HG03060 (cell line): ENCODE data around the gene NBEA.
"Not testable (repeated sequence)": the region's sequence is repeated elsewhere in the genome, so short reads cannot be mapped to it uniquely, and the experiment has no call there.

Experiments
- ATAC-seq: cut with Tn5 transposase; IDR thresholded peaks from one replicate; pipeline ENCODE4 v1.9.1; 2021; ENCODE audit warnings: low read depth, moderate number of reproducible peaks; ENCODE audit not compliant: unreplicated experiment

NBEA gene

DNA sequence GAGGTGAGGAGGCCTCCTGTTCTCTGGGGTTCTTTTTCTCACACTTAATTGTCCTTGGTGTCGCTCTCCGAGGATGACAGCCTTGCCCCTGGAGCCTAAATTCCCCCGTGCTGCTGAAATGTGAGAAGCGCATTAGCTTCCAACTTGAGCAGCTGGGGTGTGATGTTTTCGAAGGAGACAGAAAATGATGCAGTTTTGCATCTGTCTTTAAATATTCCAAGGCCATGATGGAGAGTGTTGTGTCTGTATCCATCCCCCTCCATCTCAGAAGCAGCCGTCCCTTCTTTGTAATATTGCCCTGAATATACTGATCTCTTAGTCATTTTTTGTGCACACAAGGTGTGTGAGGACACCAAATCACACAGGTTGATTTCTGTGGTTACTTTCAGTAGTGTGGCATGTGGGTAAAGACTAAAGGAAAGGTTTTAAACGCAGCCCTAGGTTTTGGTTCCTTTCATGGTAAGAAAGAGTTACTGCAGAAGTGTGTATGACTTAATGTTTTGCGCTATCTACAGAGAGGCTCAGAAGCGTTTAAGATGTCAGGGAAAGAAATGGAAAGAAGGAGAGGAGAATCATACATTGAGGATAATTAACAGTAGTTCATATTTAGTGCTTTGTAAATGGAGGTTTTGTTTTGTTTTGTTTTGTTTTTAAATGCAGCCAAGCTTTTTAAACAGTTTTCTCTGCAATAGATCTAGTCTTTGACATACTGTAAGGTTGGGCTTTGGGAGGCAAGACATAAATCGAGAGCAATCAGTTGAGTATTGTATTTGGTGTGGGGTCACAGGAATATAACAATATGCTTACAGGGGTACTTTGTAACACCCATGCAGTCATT is 1.6 kb downstream of the NBEA start:
- ATAC-seq = no peak

DNA sequence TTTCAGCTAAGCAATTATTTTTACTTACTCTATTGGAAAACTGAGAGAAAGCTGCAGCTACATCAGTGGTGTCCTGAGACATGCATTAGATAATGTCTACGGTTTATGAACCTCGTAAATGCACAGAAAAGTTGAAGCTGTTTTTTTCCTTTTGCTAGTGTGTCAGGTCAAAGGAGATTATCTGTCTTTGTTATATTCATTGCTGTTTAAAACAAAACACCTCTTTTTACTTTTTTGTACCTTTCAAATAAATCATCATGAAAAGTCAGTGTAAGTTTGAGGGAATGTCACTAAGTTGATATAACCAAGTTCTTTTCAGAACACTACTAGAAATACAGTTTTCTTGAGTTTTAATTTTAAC is 2.2 kb downstream of the NBEA start:
- ATAC-seq = no peak

DNA sequence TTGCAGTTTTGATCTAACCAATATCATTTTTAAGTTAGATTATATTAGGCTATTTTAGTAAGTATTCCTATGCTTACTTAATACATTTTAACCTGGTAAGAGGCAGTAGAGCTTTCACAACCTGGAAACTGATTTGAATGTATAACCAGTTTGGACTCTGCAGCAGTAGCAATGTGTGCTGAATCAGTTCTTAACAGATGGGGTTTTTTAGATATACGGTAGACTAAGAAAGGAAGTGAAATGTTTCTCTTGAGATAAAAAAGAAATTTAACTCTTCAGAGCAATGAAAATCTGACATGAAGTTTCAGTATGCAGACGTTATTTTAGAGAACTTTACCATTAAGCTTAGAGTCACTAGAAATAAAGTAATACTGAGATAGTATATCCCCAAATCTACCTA is 2.7 kb downstream of the NBEA start:
- no peak for ATAC-seq

DNA sequence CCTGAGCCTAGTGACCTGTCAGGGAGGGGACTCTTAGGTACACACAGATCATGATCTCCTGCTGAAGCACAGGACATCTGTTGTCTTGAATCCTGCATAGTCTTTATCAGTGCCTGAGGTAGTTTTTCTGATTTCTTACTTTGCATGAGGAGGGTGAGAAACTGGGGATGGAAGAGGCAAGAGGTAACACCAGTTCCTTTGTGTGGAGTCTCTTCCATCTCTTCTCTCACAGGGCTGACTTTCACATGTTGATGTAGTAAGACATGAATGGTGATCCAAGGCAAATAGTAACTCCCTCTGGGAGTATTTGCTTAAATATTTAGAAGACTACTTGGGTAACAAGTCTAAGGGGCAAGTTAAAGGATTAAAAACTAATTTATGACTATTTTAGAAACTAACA is 9.5 kb downstream of the NBEA start:
- ATAC-seq = no peak

DNA sequence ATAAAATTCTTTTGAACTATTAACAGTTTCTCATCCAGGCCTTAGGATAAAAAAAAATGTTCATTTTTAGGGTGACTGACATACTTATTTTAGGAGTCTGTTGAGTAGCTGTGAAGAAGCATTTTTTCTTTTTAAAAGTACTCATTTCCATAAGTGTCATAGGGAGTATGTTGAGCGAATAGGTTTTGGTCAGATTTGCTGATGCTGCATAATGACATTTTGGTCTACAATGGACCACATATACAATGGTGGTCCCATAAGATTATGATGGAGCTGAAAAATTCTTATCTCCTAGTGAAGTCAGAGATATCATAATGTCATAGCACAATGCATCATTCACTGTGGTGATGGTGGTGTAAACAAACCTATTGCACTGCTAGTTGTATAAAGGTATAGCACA is 17.4 kb downstream of the NBEA start:
- no peak for ATAC-seq

DNA sequence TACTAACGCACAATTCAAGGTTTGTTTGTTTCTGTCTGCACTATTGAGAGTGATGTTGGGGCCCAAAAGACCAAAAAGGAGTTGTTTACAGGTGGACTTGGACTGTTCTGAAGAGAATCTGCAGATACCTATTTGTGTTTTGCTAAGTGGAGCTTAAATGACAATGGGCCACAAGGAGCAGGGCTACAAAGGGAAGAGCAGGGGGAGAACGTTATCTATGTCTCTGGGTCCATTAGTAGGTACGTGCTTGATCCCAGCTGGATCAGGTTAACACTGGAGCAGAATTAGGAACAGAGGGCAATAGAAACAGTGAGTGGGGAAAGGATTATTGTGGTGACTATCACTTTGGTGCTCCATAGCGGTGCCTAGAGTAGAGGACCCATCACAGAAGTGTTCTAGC is 22.5 kb downstream of the NBEA start:
- no peak for ATAC-seq

DNA sequence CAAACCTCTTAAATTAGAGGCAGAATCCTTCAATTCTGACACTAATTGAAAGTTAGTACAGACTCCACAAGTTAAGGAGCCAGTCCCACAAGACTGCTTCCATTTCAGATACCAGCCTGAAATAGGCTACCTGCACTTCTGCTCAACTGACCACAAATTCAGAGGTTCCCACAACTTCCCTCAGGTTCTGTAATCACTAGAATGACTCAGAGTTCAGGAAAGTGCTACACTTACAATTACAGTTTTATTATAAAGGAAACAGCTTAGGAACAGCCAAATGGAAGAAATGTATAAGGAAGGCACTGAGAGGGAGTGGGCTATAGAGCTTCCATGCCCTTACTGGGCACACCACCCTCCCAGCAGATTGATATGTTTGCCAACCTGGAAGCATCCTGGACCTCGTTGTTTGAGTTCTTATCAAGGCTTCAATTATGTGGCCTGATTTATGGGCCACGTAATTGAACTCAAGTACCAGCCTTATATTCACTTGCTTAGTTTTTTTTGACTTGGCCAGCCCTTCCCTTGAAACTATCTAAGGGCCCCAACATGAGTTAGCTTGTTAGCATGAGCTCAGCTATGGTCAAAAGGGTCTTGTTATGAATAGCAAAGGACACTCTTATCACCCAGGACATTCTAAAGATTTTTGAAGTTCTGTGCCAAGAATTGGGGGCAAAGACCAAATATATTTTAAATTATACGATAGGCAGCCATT is 25.9 kb downstream of the NBEA start:
- no peak for ATAC-seq

DNA sequence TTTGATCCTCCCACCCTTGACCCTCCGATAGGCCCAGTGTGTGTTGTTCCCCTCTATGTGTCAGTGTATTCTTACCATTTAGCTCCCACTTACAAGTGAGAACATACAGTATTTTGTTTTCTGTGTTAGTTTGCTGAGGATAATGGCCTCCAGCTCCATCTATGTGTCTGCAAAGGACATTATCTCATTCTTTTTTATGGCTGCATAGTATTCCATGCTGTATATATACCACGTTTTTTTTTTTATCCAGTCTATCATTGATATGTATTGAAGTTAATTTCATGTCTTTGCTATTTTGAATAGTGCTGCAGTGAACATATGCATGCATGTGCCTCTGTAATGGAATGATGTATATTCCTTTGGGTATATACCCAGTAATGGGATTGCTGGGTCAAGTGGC is 27.5 kb downstream of the NBEA start:
- not testable (repeated sequence) for ATAC-seq

DNA sequence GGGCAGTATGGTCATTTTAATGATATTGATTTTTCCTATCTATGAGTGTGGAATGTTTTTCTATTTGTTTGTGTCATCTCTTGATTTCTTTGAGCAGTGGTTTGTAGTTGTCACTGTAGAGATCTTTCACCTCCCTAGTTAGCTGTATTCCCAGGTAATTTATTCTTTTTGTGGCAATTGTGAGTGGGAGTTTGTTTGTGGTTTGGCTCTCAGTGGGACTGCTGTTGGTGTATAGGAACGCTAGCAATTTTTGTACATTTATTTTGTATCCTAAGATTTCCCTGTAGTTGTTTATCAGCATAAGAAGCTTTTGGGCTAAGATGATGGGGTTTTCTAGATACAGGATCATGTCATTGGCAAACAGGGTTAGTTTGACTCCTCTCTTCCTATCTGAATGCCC is 28.9 kb downstream of the NBEA start:
- ATAC-seq = no peak

DNA sequence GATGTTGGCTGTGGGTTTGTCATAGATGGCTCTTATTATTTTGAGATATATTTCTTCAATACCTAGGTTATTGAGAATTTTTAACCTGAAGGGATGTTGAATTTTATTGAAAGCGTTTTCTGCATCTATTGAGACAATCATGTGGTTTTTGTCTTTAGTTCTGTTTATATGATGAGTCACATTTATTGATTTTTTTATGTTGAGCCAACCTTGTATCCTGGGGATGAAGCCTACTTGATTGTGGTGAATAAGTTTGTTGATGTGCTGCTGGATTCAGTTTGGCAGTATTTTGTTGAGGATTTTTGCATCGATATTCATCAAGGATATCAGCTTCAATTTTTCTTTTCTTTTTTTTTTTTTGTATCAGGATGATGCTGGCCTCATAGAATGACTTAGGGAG is 29.4 kb downstream of the NBEA start:
- no peak for ATAC-seq

DNA sequence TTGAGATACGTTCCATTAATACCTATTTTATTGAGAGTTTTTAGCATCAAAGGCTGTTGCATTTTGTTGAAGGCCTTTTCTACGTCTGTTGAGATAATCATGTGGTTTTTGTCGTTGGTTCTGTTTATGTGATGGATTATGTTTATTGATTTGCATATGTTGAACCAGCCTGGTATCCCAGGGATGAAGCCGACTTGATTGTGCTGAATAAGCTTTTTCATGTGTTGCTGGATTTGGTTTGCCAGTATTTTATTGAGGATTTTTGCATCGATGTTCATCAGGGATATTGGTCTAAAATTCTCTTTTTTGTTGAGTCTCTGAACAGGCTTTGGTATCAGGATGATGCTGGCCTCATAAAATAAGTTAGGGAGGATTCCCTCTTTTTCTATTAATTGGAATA is 43.1 kb downstream of the NBEA start:
- ATAC-seq = not testable (repeated sequence)

DNA sequence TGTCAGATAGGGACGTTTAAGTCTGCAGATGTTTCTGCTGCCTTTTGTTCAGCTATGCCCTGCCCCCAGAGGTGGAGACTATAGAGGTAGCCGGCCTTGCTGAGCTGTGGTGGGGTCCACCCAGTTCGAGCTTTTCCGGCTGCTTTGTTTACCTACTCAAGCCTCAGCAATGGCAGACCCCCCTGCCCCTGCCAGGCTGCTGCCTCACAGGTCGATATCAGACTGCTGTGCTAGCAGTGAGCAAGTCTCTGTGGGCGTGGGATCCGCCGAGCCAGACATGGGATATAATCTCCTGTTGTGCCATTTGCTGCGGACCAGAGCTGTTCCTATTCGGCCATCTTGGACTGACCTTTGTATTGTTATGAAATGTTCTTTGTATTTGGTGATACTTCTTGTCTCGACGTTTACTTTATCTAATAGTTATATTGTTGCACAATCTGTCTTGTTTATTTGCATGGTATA is 46.3 kb downstream of the NBEA start:
- no peak for ATAC-seq

DNA sequence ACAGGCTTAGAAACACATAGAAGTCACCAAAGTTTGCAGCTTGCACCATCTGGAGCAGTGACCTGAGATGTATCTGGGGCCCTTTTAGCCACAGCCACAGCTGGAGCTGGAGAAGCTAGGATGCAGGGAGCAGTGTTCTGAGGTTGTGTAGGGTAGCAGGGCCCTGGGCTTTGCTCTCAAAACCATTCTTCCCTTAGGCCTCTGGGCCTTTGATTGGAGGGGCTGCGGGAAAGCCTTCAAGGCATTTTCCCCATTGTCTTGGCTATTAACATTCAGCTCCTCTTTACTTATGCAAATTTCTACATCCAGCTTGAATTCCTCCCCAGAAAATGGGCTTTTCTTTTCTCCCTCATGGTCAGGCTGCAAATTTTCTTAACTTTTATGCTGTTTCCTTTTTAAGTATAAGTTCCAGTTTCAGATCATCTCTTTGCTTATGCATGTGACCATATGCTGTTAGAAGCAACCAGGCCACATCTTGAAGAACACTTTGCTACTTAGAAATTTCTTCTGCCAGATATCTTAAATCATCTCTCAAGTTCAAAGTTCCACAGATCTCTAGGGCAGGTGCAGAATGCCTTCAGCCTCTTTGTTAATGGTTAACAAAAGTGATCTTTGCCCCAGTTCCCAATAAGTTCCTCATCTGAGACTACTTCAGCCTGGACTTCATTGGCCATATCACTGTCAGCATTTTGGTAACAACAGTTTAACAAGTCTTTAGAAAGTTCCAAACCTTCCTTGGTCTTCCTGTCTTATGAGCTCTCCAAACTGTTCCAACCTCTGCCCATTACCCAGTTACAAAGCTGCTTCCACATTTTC is 48.5 kb downstream of the NBEA start:
- no peak for ATAC-seq

DNA sequence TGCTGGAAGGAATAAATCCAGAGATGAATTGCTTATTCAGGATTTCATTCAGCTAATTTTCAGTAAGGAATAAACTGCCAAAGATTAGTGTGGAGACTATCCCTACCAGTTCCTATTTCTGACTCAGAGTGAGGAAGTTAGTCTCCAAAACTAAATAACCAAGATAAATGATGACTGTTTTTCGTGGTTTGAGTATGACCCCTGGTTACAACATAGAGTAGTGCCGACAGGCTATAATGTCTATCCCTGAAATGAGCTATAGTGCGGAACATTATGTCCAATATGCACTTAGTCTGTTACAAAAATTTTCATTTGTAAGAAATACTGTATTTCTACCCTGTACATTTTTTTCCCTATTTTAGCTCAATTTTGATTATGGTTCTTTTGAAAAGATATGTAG is 51.4 kb downstream of the NBEA start:
- ATAC-seq = no peak

DNA sequence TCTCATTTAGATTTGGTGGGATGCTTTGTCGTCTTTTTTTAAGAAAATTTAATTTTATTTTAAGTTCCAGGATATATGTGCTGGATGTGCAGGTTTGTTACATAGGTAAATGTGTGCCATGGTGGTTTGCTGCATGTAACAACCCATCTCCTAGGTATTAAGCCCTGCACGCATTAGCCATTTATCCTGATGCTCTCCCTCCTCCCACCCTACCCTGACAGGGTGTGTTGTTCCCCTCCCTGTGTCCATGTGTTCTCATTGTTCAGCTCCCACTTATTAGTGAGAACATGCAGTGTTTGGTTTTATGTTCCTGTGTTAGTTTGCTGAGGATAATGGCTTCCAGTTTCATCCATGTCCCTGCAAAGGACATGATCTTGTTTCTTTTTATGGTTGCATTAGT is 61.7 kb downstream of the NBEA start:
- not testable (repeated sequence) for ATAC-seq

DNA sequence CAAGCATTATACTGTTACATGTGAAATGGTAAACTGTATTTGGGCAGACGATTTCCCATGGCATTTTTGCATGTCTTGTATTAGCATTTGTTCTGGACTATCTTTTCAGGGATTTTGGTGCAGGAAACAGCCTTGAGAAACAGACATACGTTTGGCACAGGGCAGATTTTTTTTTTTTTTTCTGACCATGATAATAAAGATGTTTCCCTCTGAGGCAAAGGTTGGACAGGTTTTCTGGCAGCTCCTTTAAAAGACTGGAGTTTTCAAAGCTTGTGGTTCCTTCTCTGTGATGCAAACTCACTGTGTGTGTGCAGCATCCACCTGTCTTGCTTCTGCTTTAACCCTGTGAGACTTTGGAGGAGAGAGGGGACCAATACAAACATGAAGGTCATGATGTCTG is 63.0 kb downstream of the NBEA start:
- ATAC-seq = no peak

DNA sequence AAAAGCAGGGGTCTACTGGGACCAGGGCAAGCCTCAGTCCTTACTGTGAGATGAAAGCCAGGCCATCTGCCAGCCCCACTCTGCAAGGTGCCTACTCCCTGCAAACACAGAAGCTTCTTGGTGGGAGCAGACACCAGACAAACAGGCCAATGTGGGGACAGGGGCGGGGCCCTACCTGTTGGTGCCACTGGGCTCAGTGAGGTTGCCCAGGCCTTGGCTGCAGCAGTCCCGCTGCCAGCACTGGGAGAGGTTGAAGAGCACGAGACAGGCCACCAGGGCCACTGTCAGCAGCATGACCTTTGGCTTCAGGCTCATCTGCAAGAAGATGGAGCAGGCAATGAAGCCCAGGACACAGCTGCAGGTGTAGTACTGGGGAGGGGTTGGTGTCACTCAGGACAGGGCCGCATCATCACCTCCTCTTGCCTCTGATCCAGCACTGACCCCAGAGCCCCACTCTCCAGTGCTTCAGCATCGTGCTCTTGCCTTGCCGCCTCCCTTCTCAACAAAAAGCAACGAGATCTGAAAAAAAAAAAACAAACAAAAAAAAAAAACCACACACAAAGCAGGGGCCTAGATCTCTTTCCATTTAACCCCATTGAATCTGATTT is 72.6 kb downstream of the NBEA start:
- no peak for ATAC-seq

DNA sequence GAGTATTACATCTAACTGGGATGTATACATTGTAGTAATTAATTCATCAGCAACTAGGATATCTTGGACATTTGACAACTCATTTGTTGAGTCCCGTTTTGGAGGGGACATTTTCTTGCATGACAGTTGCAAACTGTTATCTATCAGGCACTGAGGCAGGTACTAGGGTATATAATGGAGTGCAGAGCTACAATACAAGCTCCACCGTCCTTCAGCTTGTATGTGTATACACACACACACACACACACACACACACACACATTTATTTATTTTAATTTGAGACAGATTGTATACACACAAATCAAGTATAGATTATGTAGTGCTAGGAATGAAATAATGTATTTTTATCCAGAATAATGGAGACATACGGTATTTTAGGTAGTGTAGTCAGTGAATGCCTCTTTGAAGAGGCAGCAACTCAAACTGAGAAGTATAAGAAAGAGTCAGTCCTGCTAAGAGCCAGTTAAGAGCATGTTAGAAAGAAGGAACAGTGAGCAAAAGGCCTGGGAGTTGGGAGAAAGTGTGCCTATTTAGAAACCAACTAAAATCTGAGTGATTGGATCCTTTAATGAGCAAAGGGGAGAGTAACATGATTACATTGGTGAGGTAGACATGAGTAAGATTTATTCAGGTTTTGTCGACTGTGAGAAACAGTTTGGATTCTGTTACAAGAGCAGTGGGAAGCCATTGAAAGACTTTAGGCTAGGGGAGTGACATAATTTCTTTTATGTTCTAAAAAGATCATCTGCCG is 74.5 kb downstream of the NBEA start:
- no peak for ATAC-seq

DNA sequence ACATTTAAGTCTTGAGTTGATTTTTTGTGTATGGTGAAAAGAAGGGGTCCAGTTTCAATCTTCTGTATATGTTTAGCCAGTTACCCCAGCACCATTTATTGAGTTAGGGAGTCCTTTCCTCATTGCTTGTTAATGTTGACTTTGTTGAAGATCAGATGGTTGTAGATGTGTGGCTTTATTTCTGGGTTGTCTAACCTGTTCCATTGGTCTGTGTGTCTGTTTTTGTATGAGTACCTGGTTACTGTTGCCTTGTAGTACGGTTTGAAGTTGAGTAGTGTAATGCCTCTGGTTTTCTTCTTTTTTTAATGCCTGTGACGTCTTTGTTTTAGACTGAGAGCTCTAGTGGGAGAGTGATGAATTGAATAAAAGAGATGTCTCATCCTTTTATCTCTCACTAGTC is 83.2 kb downstream of the NBEA start:
- ATAC-seq = no peak

DNA sequence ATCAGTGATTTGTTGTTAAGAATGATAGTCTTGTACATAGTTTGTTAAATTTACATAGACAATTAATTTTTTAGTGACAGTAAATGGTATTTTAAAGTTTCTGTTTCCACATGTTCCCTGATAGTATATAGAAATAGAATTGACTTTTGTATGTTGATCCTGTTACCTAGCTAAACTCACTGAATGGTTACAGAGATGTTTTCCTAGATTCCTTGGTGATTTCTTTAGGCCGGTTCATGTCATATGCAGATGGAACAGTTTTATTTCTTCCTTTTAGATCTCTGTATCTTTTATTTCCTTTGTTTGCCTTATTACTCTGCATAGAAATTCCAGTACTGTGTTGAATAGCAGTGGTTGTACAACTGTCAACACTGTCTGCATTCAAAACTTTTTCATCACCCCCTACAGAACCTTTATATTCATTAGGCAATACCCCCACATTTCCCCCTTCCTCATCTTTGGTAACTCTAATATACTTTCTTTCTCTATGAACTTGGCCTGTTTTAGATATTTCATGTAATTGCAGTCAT is 86.3 kb downstream of the NBEA start:
- no peak for ATAC-seq
